Measurements from ENCODE around the gene DCTPP1.

DCTPP1 gene

GRCh38 chr16:30394592-30395154 is 35.2 kb downstream of the DCTPP1 start:
- Histone ChIP-seq H3K4me3 (ENCODE audit: low read depth, low read length) (peak overlapping the region; percentile 81), H3K9ac (ENCODE audit: low read depth, low read length) (peak overlapping the region; percentile 82), H3K4me1 (ENCODE audit: control insufficient read depth, insufficient read depth, low read length) (peaks cover 5% of the 10 kb centered on the region), H3K36me3 (ENCODE audit: control insufficient read depth, insufficient read depth, low read length) (peaks cover 13% of the 10 kb centered on the region), H3K27me3 (ENCODE audit: control insufficient read depth, insufficient read depth, low read length) (no peaks in the 10 kb centered on the region), H3K9me3 (ENCODE audit: control insufficient read depth, insufficient read depth, low read length) (no peaks in the 10 kb centered on the region)

- Histone ChIP-seq H3K9ac (ENCODE audit: low read depth, low read length) (no peak overlapping the region), H3K4me3 (ENCODE audit: low read depth, low read length) (no peak overlapping the region), H3K27me3 (ENCODE audit: control insufficient read depth, insufficient read depth, low read length) (no peaks in the 10 kb centered on the region), H3K4me1 (ENCODE audit: control insufficient read depth, insufficient read depth, low read length) (no peaks in the 10 kb centered on the region), H3K36me3 (ENCODE audit: control insufficient read depth, insufficient read depth, low read length) (no peaks in the 10 kb centered on the region), H3K9me3 (ENCODE audit: control insufficient read depth, insufficient read depth, low read length) (no peaks in the 10 kb centered on the region)
Observed at GRCh38 chr16:30383521-30383920, 46.3 kb downstream of the DCTPP1 start.

- Histone ChIP-seq H3K4me3 (ENCODE audit: low read depth, low read length) (no peak within 1 kb of the TSS), H3K9me3 (ENCODE audit: control insufficient read depth, insufficient read depth, low read length) (no peaks in the 10 kb centered on the region), H3K27me3 (ENCODE audit: control insufficient read depth, insufficient read depth, low read length) (no peaks in the 10 kb centered on the region), H3K4me1 (ENCODE audit: control insufficient read depth, insufficient read depth, low read length) (no peaks in the 10 kb centered on the region), H3K9ac (ENCODE audit: low read depth, low read length) (no peak within 1 kb of the TSS), H3K36me3 (ENCODE audit: control insufficient read depth, insufficient read depth, low read length) (no peaks in the 10 kb centered on the region)
Observed at GRCh38 chr16:30382111-30382881, 47.5 kb downstream of the DCTPP1 start, which contains the start of gene SEPTIN1. TSS of gene SEPTIN1 (minus strand) at chr16:30382561. CDS start at chr16:30382542, 19 bp downstream.

GRCh38 chr16:30381291-30382041 is 48.4 kb downstream of the DCTPP1 start:
- H3K9ac ChIP-seq (ENCODE audit: low read depth, low read length), result no peak overlapping the region
- no peaks in the 10 kb centered on the region for H3K9me3 ChIP-seq (ENCODE audit: control insufficient read depth, insufficient read depth, low read length)
- no peaks in the 10 kb centered on the region for H3K27me3 ChIP-seq (ENCODE audit: control insufficient read depth, insufficient read depth, low read length)
- H3K4me1 ChIP-seq (ENCODE audit: control insufficient read depth, insufficient read depth, low read length), result no peaks in the 10 kb centered on the region
- no peaks in the 10 kb centered on the region for H3K36me3 ChIP-seq (ENCODE audit: control insufficient read depth, insufficient read depth, low read length)
- no peak overlapping the region for H3K4me3 ChIP-seq (ENCODE audit: low read depth, low read length)

- no peaks in the 10 kb centered on the region for H3K9me3 ChIP-seq (ENCODE audit: control insufficient read depth, insufficient read depth, low read length)
- no peak overlapping the region for H3K9ac ChIP-seq (ENCODE audit: low read depth, low read length)
- H3K27me3 ChIP-seq (ENCODE audit: control insufficient read depth, insufficient read depth, low read length), result no peaks in the 10 kb centered on the region
- H3K4me3 ChIP-seq (ENCODE audit: low read depth, low read length), result no peak overlapping the region
- H3K4me1 ChIP-seq (ENCODE audit: control insufficient read depth, insufficient read depth, low read length), result no peaks in the 10 kb centered on the region
- H3K36me3 ChIP-seq (ENCODE audit: control insufficient read depth, insufficient read depth, low read length), result no peaks in the 10 kb centered on the region
Observed at GRCh38 chr16:30380803-30381208, 49.0 kb downstream of the DCTPP1 start.

- Histone ChIP-seq H3K9me3 (ENCODE audit: control insufficient read depth, insufficient read depth, low read length) (no peaks in the 10 kb centered on the region), H3K36me3 (ENCODE audit: control insufficient read depth, insufficient read depth, low read length) (no peaks in the 10 kb centered on the region), H3K9ac (ENCODE audit: low read depth, low read length) (no peak overlapping the region), H3K4me1 (ENCODE audit: control insufficient read depth, insufficient read depth, low read length) (no peaks in the 10 kb centered on the region), H3K27me3 (ENCODE audit: control insufficient read depth, insufficient read depth, low read length) (no peaks in the 10 kb centered on the region), H3K4me3 (ENCODE audit: low read depth, low read length) (no peak overlapping the region)
Observed at GRCh38 chr16:30380072-30380802, 49.6 kb downstream of the DCTPP1 start.

- H3K4me3 ChIP-seq (ENCODE audit: low read depth, low read length), result peak overlapping the region; percentile 99
- peak overlapping the region; percentile 73 for H3K9ac ChIP-seq (ENCODE audit: low read depth, low read length)
- no peaks in the 10 kb centered on the region for H3K4me1 ChIP-seq (ENCODE audit: control insufficient read depth, insufficient read depth, low read length)
- H3K36me3 ChIP-seq (ENCODE audit: control insufficient read depth, insufficient read depth, low read length), result no peaks in the 10 kb centered on the region
- H3K27me3 ChIP-seq (ENCODE audit: control insufficient read depth, insufficient read depth, low read length), result no peaks in the 10 kb centered on the region
- H3K9me3 ChIP-seq (ENCODE audit: control insufficient read depth, insufficient read depth, low read length), result no peaks in the 10 kb centered on the region
Observed at GRCh38 chr16:30379158-30379783, 50.6 kb downstream of the DCTPP1 start.

- no peaks in the 10 kb centered on the region for H3K9me3 ChIP-seq (ENCODE audit: control insufficient read depth, insufficient read depth, low read length)
- H3K9ac ChIP-seq (ENCODE audit: low read depth, low read length), result peak overlapping the region; percentile 81
- peak overlapping the region; percentile 99 for H3K4me3 ChIP-seq (ENCODE audit: low read depth, low read length)
- H3K36me3 ChIP-seq (ENCODE audit: control insufficient read depth, insufficient read depth, low read length), result no peaks in the 10 kb centered on the region
- no peaks in the 10 kb centered on the region for H3K27me3 ChIP-seq (ENCODE audit: control insufficient read depth, insufficient read depth, low read length)
- H3K4me1 ChIP-seq (ENCODE audit: control insufficient read depth, insufficient read depth, low read length), result no peaks in the 10 kb centered on the region
Observed at GRCh38 chr16:30378236-30379157, 51.3 kb downstream of the DCTPP1 start.

GRCh38 chr16:30377812-30378235 is 52.0 kb downstream of the DCTPP1 start:
- Histone ChIP-seq H3K9ac (ENCODE audit: low read depth, low read length) (peak overlapping the region; percentile 65), H3K4me1 (ENCODE audit: control insufficient read depth, insufficient read depth, low read length) (no peaks in the 10 kb centered on the region), H3K27me3 (ENCODE audit: control insufficient read depth, insufficient read depth, low read length) (no peaks in the 10 kb centered on the region), H3K9me3 (ENCODE audit: control insufficient read depth, insufficient read depth, low read length) (no peaks in the 10 kb centered on the region), H3K4me3 (ENCODE audit: low read depth, low read length) (peak overlapping the region; percentile 64), H3K36me3 (ENCODE audit: control insufficient read depth, insufficient read depth, low read length) (no peaks in the 10 kb centered on the region)

GRCh38 chr16:30377050-30377811 is 52.6 kb downstream of the DCTPP1 start:
- H3K4me1 ChIP-seq (ENCODE audit: control insufficient read depth, insufficient read depth, low read length), result no peaks in the 10 kb centered on the region
- no peaks in the 10 kb centered on the region for H3K27me3 ChIP-seq (ENCODE audit: control insufficient read depth, insufficient read depth, low read length)
- peak overlapping the region; percentile 56 for H3K9ac ChIP-seq (ENCODE audit: low read depth, low read length)
- H3K4me3 ChIP-seq (ENCODE audit: low read depth, low read length), result peak overlapping the region; percentile 64
- H3K9me3 ChIP-seq (ENCODE audit: control insufficient read depth, insufficient read depth, low read length), result no peaks in the 10 kb centered on the region
- H3K36me3 ChIP-seq (ENCODE audit: control insufficient read depth, insufficient read depth, low read length), result no peaks in the 10 kb centered on the region

All from iPS-15b (cell line).